Measurements from ENCODE around the gene WWP2. TPM values are rescaled to one million over a fixed set of nuclear protein-coding genes. Genes with fewer than 3 reads are reported as not detected.

The WWP2 gene
- total RNA-seq, 1 experiment from 2014 or later, result 40.2 TPM

- TF ChIP-seq CTCF (conservative IDR thresholded peaks at IDR 0.05), result no peak
- Histone ChIP-seq H2AK5ac (ENCODE audit: insufficient read length, low read length) (no peak overlapping the region), H3K18ac (ENCODE audit: insufficient read length, low read depth, low read length) (no peak overlapping the region), H4K8ac (replicated peaks; ENCODE audit: insufficient read length, low read depth, low read length) (no peak overlapping the region), H3K4me2 (ENCODE audit: insufficient read depth, insufficient read length, low read length) (no peak overlapping the region), H2AFZ (ENCODE audit: low read length) (no peak overlapping the region), H3K79me1 (ENCODE audit: insufficient read depth, low read depth, low read length, poor library complexity, severe bottlenecking) (no peaks in the 10 kb centered on the region), H3K4me1 (ENCODE audit: insufficient read depth, low read length) (no peaks in the 10 kb centered on the region), H2BK120ac (ENCODE audit: low read depth, low read length, poor library complexity, severe bottlenecking) (no peak overlapping the region), H3K27ac (ENCODE audit: insufficient read length, low read depth, low read length) (no peak overlapping the region), H4K91ac (ENCODE audit: insufficient read length, low read depth, low read length) (no peak overlapping the region), H3T11ph (ENCODE audit: low read length) (no peak overlapping the region), H3K79me2 (ENCODE audit: insufficient read depth, low read length) (no peaks in the 10 kb centered on the region), H3K14ac (ENCODE audit: insufficient read depth, low read length) (no peak overlapping the region), H2BK5ac (ENCODE audit: insufficient read length, low read length) (no peak overlapping the region), H3K23ac (ENCODE audit: insufficient read length, low read depth, low read length) (no peak overlapping the region), H2BK12ac (ENCODE audit: insufficient read length, low read depth, low read length) (no peak overlapping the region), H3K4ac (ENCODE audit: low read depth, low read length) (no peak overlapping the region), H3K23me2 (ENCODE audit: insufficient read length, low read depth, low read length, poor library complexity, severe bottlenecking) (no peaks in the 10 kb centered on the region), H4K20me1 (ENCODE audit: control insufficient read depth, insufficient read depth, insufficient read length) (no peaks in the 10 kb centered on the region), H4K5ac (ENCODE audit: insufficient read length, low read depth, low read length) (no peak overlapping the region), H3K27me3 (ENCODE audit: insufficient read depth, low read length) (no peaks in the 10 kb centered on the region), H2BK20ac (ENCODE audit: low read depth, low read length, poor library complexity, severe bottlenecking) (no peak overlapping the region), H3K56ac (ENCODE audit: insufficient read length, low read depth, low read length) (no peak overlapping the region), H3K9ac (ENCODE audit: extremely low read depth, insufficient read length, low read length) (no peak overlapping the region), H3K9me3 (ENCODE audit: control insufficient read depth, low read depth, low read length) (no peaks in the 10 kb centered on the region), H2BK15ac (ENCODE audit: low read depth, low read length) (no peak overlapping the region)
- DNase-seq, result no peak
- Mint-ChIP-seq H3K4me1 (peaks cover 13 to 23% of the 10 kb centered on the region in 2 experiments), H3K4me3 (no peak overlapping the region), H3K36me3 (ENCODE audit: insufficient read depth in 1 of 3, low read depth in 3 of 3) (peaks cover 9 to 47% (median 16%) of the 10 kb centered on the region in 3 experiments; a peak in 6 of 7 replicates), H3K27me3 (ENCODE audit: low read depth) (no peaks in the 10 kb centered on the region; the same call in 1 of the 2 replicates), H3K27ac (no peak overlapping the region), H3K9me3 (no peaks in the 10 kb centered on the region)
- no CpG with 5 or more reads among the region's 13 CpGs for WGBS (ENCODE audit: extremely low coverage, insufficient read length, low lambda C conversion rate)
Measured at GRCh38 chr16:69931631-69932030, 169.5 kb downstream of the WWP2 start.

Measured in H9 (cell line).